ENCODE measurements around the gene MAP3K8.

Gene MAP3K8

GRCh38 chr10:30433730-30434272 is at the start of gene MAP3K8:
Gene MAP3K8 (plus strand): TSS chr10:30434184. CDS start chr10:30438939, 4,755 bp downstream.
- Histone ChIP-seq H3K36me3 (ENCODE audit: control insufficient read depth, insufficient read depth, low read length) (no peaks in the 10 kb centered on the region), H3K4me3 (ENCODE audit: low read depth, low read length) (peak within 1 kb of the TSS; percentile 64), H3K4me1 (ENCODE audit: control insufficient read depth, insufficient read depth, low read length) (peaks cover 21% of the 10 kb centered on the region), H3K27me3 (ENCODE audit: control insufficient read depth, insufficient read depth, low read length) (peaks cover 3% of the 10 kb centered on the region), H3K9ac (ENCODE audit: low read depth, low read length) (peak within 1 kb of the TSS; percentile 32), H3K9me3 (ENCODE audit: control insufficient read depth, insufficient read depth, low read length) (no peaks in the 10 kb centered on the region)

GRCh38 chr10:30384701-30385201 is 49.2 kb upstream of the MAP3K8 start:
- H3K27me3 ChIP-seq (ENCODE audit: control insufficient read depth, insufficient read depth, low read length): no peaks in the 10 kb centered on the region
- H3K4me1 ChIP-seq (ENCODE audit: control insufficient read depth, insufficient read depth, low read length): no peaks in the 10 kb centered on the region
- H3K9me3 ChIP-seq (ENCODE audit: control insufficient read depth, insufficient read depth, low read length): no peaks in the 10 kb centered on the region
- H3K4me3 ChIP-seq (ENCODE audit: low read depth, low read length): no peak overlapping the region
- no peaks in the 10 kb centered on the region for H3K36me3 ChIP-seq (ENCODE audit: control insufficient read depth, insufficient read depth, low read length)
- no peak overlapping the region for H3K9ac ChIP-seq (ENCODE audit: low read depth, low read length)

- H3K4me1 ChIP-seq (ENCODE audit: control insufficient read depth, insufficient read depth, low read length): no peaks in the 10 kb centered on the region
- H3K36me3 ChIP-seq (ENCODE audit: control insufficient read depth, insufficient read depth, low read length): no peaks in the 10 kb centered on the region
- no peak overlapping the region for H3K4me3 ChIP-seq (ENCODE audit: low read depth, low read length)
- H3K27me3 ChIP-seq (ENCODE audit: control insufficient read depth, insufficient read depth, low read length): no peaks in the 10 kb centered on the region
- no peak overlapping the region for H3K9ac ChIP-seq (ENCODE audit: low read depth, low read length)
- H3K9me3 ChIP-seq (ENCODE audit: control insufficient read depth, insufficient read depth, low read length): no peaks in the 10 kb centered on the region
Measured at GRCh38 chr10:30386801-30387588, 47.0 kb upstream of the MAP3K8 start.

- H3K9me3 ChIP-seq (ENCODE audit: control insufficient read depth, insufficient read depth, low read length): no peaks in the 10 kb centered on the region
- no peaks in the 10 kb centered on the region for H3K4me1 ChIP-seq (ENCODE audit: control insufficient read depth, insufficient read depth, low read length)
- no peak overlapping the region for H3K4me3 ChIP-seq (ENCODE audit: low read depth, low read length)
- H3K9ac ChIP-seq (ENCODE audit: low read depth, low read length): no peak overlapping the region
- H3K27me3 ChIP-seq (ENCODE audit: control insufficient read depth, insufficient read depth, low read length): no peaks in the 10 kb centered on the region
- H3K36me3 ChIP-seq (ENCODE audit: control insufficient read depth, insufficient read depth, low read length): no peaks in the 10 kb centered on the region
Measured at GRCh38 chr10:30387646-30388243, 46.2 kb upstream of the MAP3K8 start.

GRCh38 chr10:30389543-30389942 is 44.4 kb upstream of the MAP3K8 start:
- no peak overlapping the region for H3K9ac ChIP-seq (ENCODE audit: low read depth, low read length)
- H3K36me3 ChIP-seq (ENCODE audit: control insufficient read depth, insufficient read depth, low read length): no peaks in the 10 kb centered on the region
- H3K4me3 ChIP-seq (ENCODE audit: low read depth, low read length): no peak overlapping the region
- H3K27me3 ChIP-seq (ENCODE audit: control insufficient read depth, insufficient read depth, low read length): no peaks in the 10 kb centered on the region
- no peaks in the 10 kb centered on the region for H3K4me1 ChIP-seq (ENCODE audit: control insufficient read depth, insufficient read depth, low read length)
- H3K9me3 ChIP-seq (ENCODE audit: control insufficient read depth, insufficient read depth, low read length): no peaks in the 10 kb centered on the region

GRCh38 chr10:30390207-30390606 is 43.8 kb upstream of the MAP3K8 start:
- H3K9me3 ChIP-seq (ENCODE audit: control insufficient read depth, insufficient read depth, low read length): no peaks in the 10 kb centered on the region

GRCh38 chr10:30391266-30391665 is 42.7 kb upstream of the MAP3K8 start:
- H3K4me3 ChIP-seq (ENCODE audit: low read depth, low read length): no peak overlapping the region
- no peaks in the 10 kb centered on the region for H3K4me1 ChIP-seq (ENCODE audit: control insufficient read depth, insufficient read depth, low read length)
- no peaks in the 10 kb centered on the region for H3K9me3 ChIP-seq (ENCODE audit: control insufficient read depth, insufficient read depth, low read length)
- H3K36me3 ChIP-seq (ENCODE audit: control insufficient read depth, insufficient read depth, low read length): no peaks in the 10 kb centered on the region
- no peaks in the 10 kb centered on the region for H3K27me3 ChIP-seq (ENCODE audit: control insufficient read depth, insufficient read depth, low read length)
- H3K9ac ChIP-seq (ENCODE audit: low read depth, low read length): no peak overlapping the region

More at GRCh38 chr10:30390207-30390606, 43.8 kb upstream of the MAP3K8 start:
- Histone ChIP-seq H3K9ac (ENCODE audit: low read depth, low read length) (no peak overlapping the region), H3K4me3 (ENCODE audit: low read depth, low read length) (no peak overlapping the region), H3K36me3 (ENCODE audit: control insufficient read depth, insufficient read depth, low read length) (no peaks in the 10 kb centered on the region), H3K27me3 (ENCODE audit: control insufficient read depth, insufficient read depth, low read length) (no peaks in the 10 kb centered on the region), H3K4me1 (ENCODE audit: control insufficient read depth, insufficient read depth, low read length) (no peaks in the 10 kb centered on the region)

- no peak overlapping the region for H3K9ac ChIP-seq (ENCODE audit: low read depth, low read length)
- no peaks in the 10 kb centered on the region for H3K27me3 ChIP-seq (ENCODE audit: control insufficient read depth, insufficient read depth, low read length)
- H3K36me3 ChIP-seq (ENCODE audit: control insufficient read depth, insufficient read depth, low read length): no peaks in the 10 kb centered on the region
- no peaks in the 10 kb centered on the region for H3K9me3 ChIP-seq (ENCODE audit: control insufficient read depth, insufficient read depth, low read length)
- H3K4me1 ChIP-seq (ENCODE audit: control insufficient read depth, insufficient read depth, low read length): no peaks in the 10 kb centered on the region
- no peak overlapping the region for H3K4me3 ChIP-seq (ENCODE audit: low read depth, low read length)
Measured at GRCh38 chr10:30392564-30392990, 41.4 kb upstream of the MAP3K8 start.

GRCh38 chr10:30396293-30396692 is 37.7 kb upstream of the MAP3K8 start:
- Histone ChIP-seq H3K4me3 (ENCODE audit: low read depth, low read length) (no peak overlapping the region), H3K9ac (ENCODE audit: low read depth, low read length) (no peak overlapping the region), H3K9me3 (ENCODE audit: control insufficient read depth, insufficient read depth, low read length) (no peaks in the 10 kb centered on the region), H3K36me3 (ENCODE audit: control insufficient read depth, insufficient read depth, low read length) (no peaks in the 10 kb centered on the region), H3K27me3 (ENCODE audit: control insufficient read depth, insufficient read depth, low read length) (no peaks in the 10 kb centered on the region), H3K4me1 (ENCODE audit: control insufficient read depth, insufficient read depth, low read length) (no peaks in the 10 kb centered on the region)

GRCh38 chr10:30396698-30397097 is 37.3 kb upstream of the MAP3K8 start:
- Histone ChIP-seq H3K4me1 (ENCODE audit: control insufficient read depth, insufficient read depth, low read length) (no peaks in the 10 kb centered on the region), H3K9me3 (ENCODE audit: control insufficient read depth, insufficient read depth, low read length) (no peaks in the 10 kb centered on the region), H3K27me3 (ENCODE audit: control insufficient read depth, insufficient read depth, low read length) (no peaks in the 10 kb centered on the region), H3K9ac (ENCODE audit: low read depth, low read length) (no peak overlapping the region), H3K36me3 (ENCODE audit: control insufficient read depth, insufficient read depth, low read length) (no peaks in the 10 kb centered on the region), H3K4me3 (ENCODE audit: low read depth, low read length) (no peak overlapping the region)

GRCh38 chr10:30398193-30398592 is 35.8 kb upstream of the MAP3K8 start:
- H3K36me3 ChIP-seq (ENCODE audit: control insufficient read depth, insufficient read depth, low read length): no peaks in the 10 kb centered on the region
- H3K9ac ChIP-seq (ENCODE audit: low read depth, low read length): no peak overlapping the region
- H3K4me1 ChIP-seq (ENCODE audit: control insufficient read depth, insufficient read depth, low read length): no peaks in the 10 kb centered on the region
- no peaks in the 10 kb centered on the region for H3K27me3 ChIP-seq (ENCODE audit: control insufficient read depth, insufficient read depth, low read length)
- H3K4me3 ChIP-seq (ENCODE audit: low read depth, low read length): no peak overlapping the region
- H3K9me3 ChIP-seq (ENCODE audit: control insufficient read depth, insufficient read depth, low read length): no peaks in the 10 kb centered on the region

- Histone ChIP-seq H3K9ac (ENCODE audit: low read depth, low read length) (no peak overlapping the region), H3K9me3 (ENCODE audit: control insufficient read depth, insufficient read depth, low read length) (no peaks in the 10 kb centered on the region)
Measured at GRCh38 chr10:30398788-30399187, 35.2 kb upstream of the MAP3K8 start.

More at GRCh38 chr10:30398788-30399187, 35.2 kb upstream of the MAP3K8 start:
- Histone ChIP-seq H3K4me1 (ENCODE audit: control insufficient read depth, insufficient read depth, low read length) (no peaks in the 10 kb centered on the region), H3K27me3 (ENCODE audit: control insufficient read depth, insufficient read depth, low read length) (no peaks in the 10 kb centered on the region), H3K4me3 (ENCODE audit: low read depth, low read length) (no peak overlapping the region), H3K36me3 (ENCODE audit: control insufficient read depth, insufficient read depth, low read length) (no peaks in the 10 kb centered on the region)

Data from iPS-15b (cell line).